Transverse colon (tissue), 3 donors: Measurements from ENCODE around the gene FAIM2.

ENCODE experiments used
- EP300 ChIP-seq: sonication (generic); formaldehyde crosslinking; IDR thresholded peaks from one replicate; pipeline ENCODE4 v1.6.1; 2017; ENCODE audit warnings: antibody characterized with exemption, low read depth
- POLR2A ChIP-seq: fragments of 450-650 bp; IDR thresholded peaks from one replicate; pipeline ENCODE4 v1.6.1; 2016; ENCODE audit warnings: antibody characterized with exemption, mild to moderate bottlenecking, moderate library complexity
- TF ChIP-seq, protein P1 (sequence below), 5 experiments: fragments of 200-600 bp in 3 of 5; fragments of 450-650 bp in 2 of 5; sonication (generic) in 3 of 5; IDR thresholded peaks; 1 replicate in 2 of 5; 2 replicates in 3 of 5; pipeline ENCODE4 v1.5.1; 2016 to 2017; ENCODE audit warnings: antibody characterized with exemption in 5 of 5, inconsistent platforms in 3 of 5, mild to moderate bottlenecking in 2 of 5, moderate library complexity in 1 of 5

DNA sequence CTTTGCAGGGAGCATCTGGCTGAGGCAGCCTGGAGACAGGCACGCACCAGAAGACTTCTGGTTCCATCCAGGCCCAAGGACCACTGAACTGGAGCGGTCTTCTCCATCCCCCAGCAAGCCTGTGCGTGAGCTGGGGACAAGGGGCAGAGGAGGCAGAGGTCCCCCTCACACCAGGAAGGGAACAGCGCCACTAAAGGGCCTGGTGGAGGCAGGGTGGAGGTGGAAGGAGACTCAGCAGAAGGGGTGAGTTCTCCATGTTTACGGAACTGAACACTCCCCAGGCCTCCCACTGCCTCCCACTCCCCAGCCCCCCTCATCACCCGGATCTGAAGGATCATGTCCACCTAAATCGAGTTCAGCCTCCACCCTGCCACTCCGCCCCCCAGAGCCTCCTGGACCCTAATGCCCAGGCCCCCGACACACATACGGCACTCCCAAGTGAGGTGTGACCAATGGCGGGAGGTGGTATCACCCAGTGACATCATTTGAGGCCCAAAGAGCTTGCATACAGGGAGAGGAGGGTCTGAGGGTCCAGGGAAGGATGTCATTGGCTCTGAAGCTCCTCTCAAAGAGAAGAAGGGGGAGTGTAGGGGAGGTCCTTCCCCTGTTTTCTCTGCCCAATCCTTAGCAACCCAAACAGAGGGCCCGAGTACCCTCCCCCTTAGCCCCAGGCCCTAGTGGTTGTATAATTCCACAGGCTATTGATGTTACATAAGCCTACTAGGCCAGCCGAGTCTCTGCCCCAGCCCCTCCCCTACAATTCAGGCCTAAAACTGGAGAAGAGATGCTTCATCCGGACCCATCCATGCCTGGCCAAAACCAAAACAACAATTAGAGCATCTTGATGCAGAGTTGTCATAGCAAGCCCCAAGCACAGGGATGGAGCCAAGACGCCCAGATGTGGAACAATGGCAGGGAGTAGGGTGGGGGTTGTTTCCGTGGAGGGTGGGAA is 1.0 kb downstream of the FAIM2 start:
- TF ChIP-seq, protein P1, sequence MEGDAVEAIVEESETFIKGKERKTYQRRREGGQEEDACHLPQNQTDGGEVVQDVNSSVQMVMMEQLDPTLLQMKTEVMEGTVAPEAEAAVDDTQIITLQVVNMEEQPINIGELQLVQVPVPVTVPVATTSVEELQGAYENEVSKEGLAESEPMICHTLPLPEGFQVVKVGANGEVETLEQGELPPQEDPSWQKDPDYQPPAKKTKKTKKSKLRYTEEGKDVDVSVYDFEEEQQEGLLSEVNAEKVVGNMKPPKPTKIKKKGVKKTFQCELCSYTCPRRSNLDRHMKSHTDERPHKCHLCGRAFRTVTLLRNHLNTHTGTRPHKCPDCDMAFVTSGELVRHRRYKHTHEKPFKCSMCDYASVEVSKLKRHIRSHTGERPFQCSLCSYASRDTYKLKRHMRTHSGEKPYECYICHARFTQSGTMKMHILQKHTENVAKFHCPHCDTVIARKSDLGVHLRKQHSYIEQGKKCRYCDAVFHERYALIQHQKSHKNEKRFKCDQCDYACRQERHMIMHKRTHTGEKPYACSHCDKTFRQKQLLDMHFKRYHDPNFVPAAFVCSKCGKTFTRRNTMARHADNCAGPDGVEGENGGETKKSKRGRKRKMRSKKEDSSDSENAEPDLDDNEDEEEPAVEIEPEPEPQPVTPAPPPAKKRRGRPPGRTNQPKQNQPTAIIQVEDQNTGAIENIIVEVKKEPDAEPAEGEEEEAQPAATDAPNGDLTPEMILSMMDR (IDR thresholded peaks at IDR 0.05) = no peak
- no peak for TF ChIP-seq EP300
- TF ChIP-seq POLR2A = no peak
